Measurements from ENCODE around the gene HNF1A. TPM values are rescaled to one million over a fixed set of nuclear protein-coding genes. Genes with fewer than 3 reads are reported as not detected.

Gene HNF1A
- total RNA-seq, 2 donors from 2014 or later, result 0.24 to 0.42 TPM

- WGBS, 2 experiments (ENCODE audit: insufficient coverage in 1 of 2, insufficient read length in 1 of 2), result 87 to 98% methylated on average over 1 to 5 of the region's 6 CpGs
Measured at GRCh38 chr12:121021754-121022153, 43.4 kb downstream of the HNF1A start.

DNA sequence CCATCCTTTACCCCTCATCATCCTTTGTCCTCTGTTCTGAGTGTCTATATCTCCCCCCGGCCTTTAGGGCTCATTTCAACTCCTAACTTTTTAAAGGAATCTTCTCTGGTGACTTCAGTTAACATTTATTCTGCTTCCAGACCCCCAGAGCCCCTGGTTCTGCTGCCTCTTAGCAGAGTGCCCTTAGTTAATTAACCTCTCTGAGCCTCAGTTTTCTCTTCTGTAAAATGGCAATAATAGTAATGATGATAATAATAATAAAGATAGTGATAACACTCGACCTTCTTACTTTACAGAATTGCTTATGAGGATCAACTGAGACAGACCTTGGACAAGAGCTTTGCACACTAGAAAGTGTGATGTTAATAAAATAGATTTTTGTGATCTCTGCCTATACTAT lies 44.4 kb downstream of the HNF1A start:
- peaks cover 2% of the 10 kb centered on the region for H3K27me3 Mint-ChIP-seq (ENCODE audit: insufficient read depth)
- no peak overlapping the region for H3K27ac ChIP-seq (ENCODE audit: low read depth, low read length)

More at GRCh38 chr12:121021754-121022153, 43.4 kb downstream of the HNF1A start:
- Histone ChIP-seq H3K9ac (ENCODE audit: extremely low read depth, low read length, poor library complexity, severe bottlenecking) (no peak overlapping the region), H3K27me3 (ENCODE audit: control insufficient read depth, insufficient read depth, low read length, poor library complexity, severe bottlenecking) (no peaks in the 10 kb centered on the region), H3K4me1 (ENCODE audit: control insufficient read depth, insufficient read depth, low read length) (peaks cover 6% of the 10 kb centered on the region), H3K27ac (ENCODE audit: low read depth, low read length) (no peak overlapping the region), H3K36me3 (ENCODE audit: control insufficient read depth, insufficient read depth, low read length) (no peaks in the 10 kb centered on the region), H3K9me3 (ENCODE audit: control insufficient read depth, low read length) (peaks cover 8% of the 10 kb centered on the region), H3K4me3 (ENCODE audit: low read length) (no peak overlapping the region)
- peaks cover 10% of the 10 kb centered on the region for H3K9me3 Mint-ChIP-seq
- peaks cover 8% of the 10 kb centered on the region for H3K4me1 Mint-ChIP-seq
- no peak for DNase-seq
- TF ChIP-seq CTCF (conservative IDR thresholded peaks at IDR 0.05), result no peak
- peaks cover 2% of the 10 kb centered on the region for H3K27me3 Mint-ChIP-seq (ENCODE audit: insufficient read depth)
- H3K36me3 Mint-ChIP-seq (ENCODE audit: low read depth), result no peaks in the 10 kb centered on the region
- no peak overlapping the region for H3K27ac Mint-ChIP-seq
- no peak overlapping the region for H3K4me3 Mint-ChIP-seq

DNA sequence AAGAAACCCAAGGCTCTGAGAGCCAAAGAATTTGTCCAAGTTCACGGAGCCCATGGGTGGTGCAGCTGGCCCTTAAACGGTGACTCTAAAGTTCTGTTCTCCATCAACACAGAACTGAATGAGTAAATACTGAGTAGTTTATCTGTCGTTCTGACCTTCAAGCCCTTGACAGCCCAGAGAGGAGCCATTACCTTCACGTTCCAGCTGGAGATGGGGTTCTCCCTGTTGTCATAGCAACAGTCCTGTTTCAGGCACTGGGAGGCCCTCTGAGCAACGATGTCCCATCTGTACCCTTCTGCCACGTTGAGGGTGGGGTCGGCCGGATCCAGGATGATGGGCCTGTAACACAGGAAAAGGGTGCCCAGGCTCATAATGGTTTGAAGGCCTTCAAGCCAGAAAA lies 45.5 kb downstream of the HNF1A start:
- H3K4me1 ChIP-seq (ENCODE audit: control insufficient read depth, insufficient read depth, low read length), result peaks cover 6% of the 10 kb centered on the region
- H3K27ac ChIP-seq (ENCODE audit: low read depth, low read length), result no peak overlapping the region
- peaks cover 10% of the 10 kb centered on the region for H3K9me3 Mint-ChIP-seq
- DNase-seq, result no peak
- peaks cover 10% of the 10 kb centered on the region for H3K9me3 ChIP-seq (ENCODE audit: control insufficient read depth, low read length)
- no peak overlapping the region for H3K4me3 Mint-ChIP-seq
- H3K4me3 ChIP-seq (ENCODE audit: low read length), result no peak overlapping the region
- H3K27me3 Mint-ChIP-seq (ENCODE audit: insufficient read depth), result peaks cover 2% of the 10 kb centered on the region
- no peak overlapping the region for H3K27ac Mint-ChIP-seq
- peaks cover 8% of the 10 kb centered on the region for H3K4me1 Mint-ChIP-seq
- H3K27me3 ChIP-seq (ENCODE audit: control insufficient read depth, insufficient read depth, low read length, poor library complexity, severe bottlenecking), result no peaks in the 10 kb centered on the region
- 86 to 88% methylated on average over 7 to 8 of the region's 8 CpGs for WGBS, 2 experiments (ENCODE audit: insufficient coverage in 1 of 2, insufficient read length in 1 of 2)
- no peak overlapping the region for H3K9ac ChIP-seq (ENCODE audit: extremely low read depth, low read length, poor library complexity, severe bottlenecking)
- no peaks in the 10 kb centered on the region for H3K36me3 Mint-ChIP-seq (ENCODE audit: low read depth)
- no peaks in the 10 kb centered on the region for H3K36me3 ChIP-seq (ENCODE audit: control insufficient read depth, insufficient read depth, low read length)
- no peak for TF ChIP-seq CTCF (conservative IDR thresholded peaks at IDR 0.05)

More for the DNA sequence above, 44.4 kb downstream of the HNF1A start:
- Mint-ChIP-seq H3K27ac (no peak overlapping the region), H3K36me3 (ENCODE audit: low read depth) (no peaks in the 10 kb centered on the region), H3K4me3 (no peak overlapping the region), H3K4me1 (peaks cover 8% of the 10 kb centered on the region), H3K9me3 (peaks cover 14% of the 10 kb centered on the region)
- no peak for DNase-seq
- TF ChIP-seq CTCF (conservative IDR thresholded peaks at IDR 0.05), result no peak
- no peak overlapping the region for H3K4me3 ChIP-seq (ENCODE audit: low read length)
- no peaks in the 10 kb centered on the region for H3K27me3 ChIP-seq (ENCODE audit: control insufficient read depth, insufficient read depth, low read length, poor library complexity, severe bottlenecking)
- H3K9ac ChIP-seq (ENCODE audit: extremely low read depth, low read length, poor library complexity, severe bottlenecking), result no peak overlapping the region
- WGBS, 2 experiments (ENCODE audit: insufficient coverage in 1 of 2, insufficient read length in 1 of 2), result 70 to 100% methylated on average over 2 of the region's 2 CpGs
- H3K4me1 ChIP-seq (ENCODE audit: control insufficient read depth, insufficient read depth, low read length), result peaks cover 6% of the 10 kb centered on the region
- no peaks in the 10 kb centered on the region for H3K36me3 ChIP-seq (ENCODE audit: control insufficient read depth, insufficient read depth, low read length)
- H3K9me3 ChIP-seq (ENCODE audit: control insufficient read depth, low read length), result peaks cover 11% of the 10 kb centered on the region

Data from endodermal cell (in vitro differentiated cells).